GM21423 (cell line): Measurements from ENCODE around the gene CYREN.
A peak's percentile ranks its signal among the peaks of the same experiment; 100 is the strongest.

Source experiments
- ATAC-seq: cut with Tn5 transposase; IDR thresholded peaks from one replicate; pipeline ENCODE4 v1.9.1; 2021; ENCODE audit warnings: mild to moderate bottlenecking, moderate library complexity; ENCODE audit not compliant: unreplicated experiment

The CYREN gene

GRCh38 chr7:135197906-135198655, 27.6 kb upstream of the CYREN start:
- ATAC-seq: no peak

DNA sequence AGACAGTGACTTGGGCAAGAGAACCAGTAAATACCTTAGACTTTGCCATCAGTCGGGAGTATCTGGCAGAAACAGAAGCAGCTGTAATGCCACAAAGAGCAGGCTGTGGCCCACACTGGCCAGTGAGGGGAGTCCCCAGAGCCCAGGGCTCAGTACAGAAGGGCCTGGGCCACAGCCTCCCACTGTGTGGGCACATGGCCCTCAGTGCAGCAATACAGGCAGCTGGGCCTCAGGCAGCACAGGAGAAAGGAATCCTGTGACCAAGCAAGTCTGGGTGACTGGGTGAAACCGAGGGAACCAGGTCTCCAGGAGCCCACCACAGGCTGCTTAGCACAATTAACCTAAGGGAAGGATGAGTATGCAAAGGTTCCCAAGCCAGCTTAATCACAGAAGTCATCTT, 26.8 kb upstream of the CYREN start:
- ATAC-seq: no peak

DNA sequence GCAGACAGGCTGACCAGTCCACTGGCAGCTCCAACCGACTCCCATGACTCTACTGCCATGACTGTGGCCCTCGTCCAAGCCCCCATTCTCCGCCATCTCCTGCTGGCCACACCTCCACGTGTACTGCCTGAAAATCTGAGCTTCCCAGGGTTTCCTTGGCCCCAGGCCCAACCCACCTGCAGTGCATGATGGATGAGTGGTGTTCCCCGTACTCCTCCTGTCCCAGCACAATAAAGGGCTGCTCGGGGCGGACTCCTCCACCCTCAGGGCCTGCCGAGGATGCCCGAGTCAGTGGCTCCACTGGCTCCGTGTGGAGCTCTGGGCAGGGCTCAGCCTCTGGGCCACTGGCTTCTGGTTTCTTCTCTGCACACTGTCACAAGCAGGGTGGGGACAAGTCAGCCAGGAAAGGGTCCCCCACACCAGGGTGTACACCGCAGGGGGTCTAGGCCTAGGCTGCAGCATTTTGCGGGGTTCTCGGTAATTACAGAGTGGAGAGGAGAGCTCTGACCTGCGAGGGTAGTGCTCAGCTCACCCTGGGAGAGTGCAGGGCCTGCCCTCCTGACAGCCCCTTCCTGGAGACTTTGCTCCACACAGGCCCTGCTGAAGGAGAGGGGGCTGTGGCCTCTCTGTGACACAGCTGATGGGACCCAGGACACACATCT, 25.6 kb upstream of the CYREN start:
- ATAC-seq: no peak

- ATAC-seq: no peak
Observed at GRCh38 chr7:135195156-135195555, 24.6 kb upstream of the CYREN start.

DNA sequence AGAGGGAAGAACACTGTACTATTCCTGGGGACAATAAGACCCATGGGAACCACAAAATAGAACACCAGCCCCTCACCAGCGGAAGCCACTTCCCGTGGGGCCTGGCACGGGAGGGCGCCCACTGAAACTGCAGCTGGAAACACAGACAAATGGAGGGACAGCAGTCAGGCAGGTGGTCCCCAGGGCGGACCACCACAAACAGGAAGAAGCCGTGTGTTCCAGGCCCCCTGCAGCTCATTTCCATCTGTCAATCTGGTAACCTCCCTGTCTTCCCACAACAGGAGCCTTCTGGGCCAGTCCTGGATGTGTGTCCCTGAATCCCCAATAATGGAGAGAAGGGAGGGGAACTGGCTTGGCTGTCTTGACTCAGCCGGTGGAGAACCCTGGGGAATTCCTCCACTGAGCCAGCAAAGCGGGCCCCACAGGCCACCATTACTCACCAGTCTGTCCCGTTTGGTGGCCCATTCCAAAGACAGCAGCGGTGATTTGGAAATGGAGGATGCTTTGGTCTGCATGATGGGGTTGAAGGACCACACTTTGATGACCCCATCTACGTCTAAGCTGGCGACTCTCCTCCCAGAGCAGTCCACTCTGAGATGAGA, 24.1 kb upstream of the CYREN start:
- ATAC-seq: no peak

GRCh38 chr7:135193615-135194081, 23.1 kb upstream of the CYREN start:
- no peak for ATAC-seq

DNA sequence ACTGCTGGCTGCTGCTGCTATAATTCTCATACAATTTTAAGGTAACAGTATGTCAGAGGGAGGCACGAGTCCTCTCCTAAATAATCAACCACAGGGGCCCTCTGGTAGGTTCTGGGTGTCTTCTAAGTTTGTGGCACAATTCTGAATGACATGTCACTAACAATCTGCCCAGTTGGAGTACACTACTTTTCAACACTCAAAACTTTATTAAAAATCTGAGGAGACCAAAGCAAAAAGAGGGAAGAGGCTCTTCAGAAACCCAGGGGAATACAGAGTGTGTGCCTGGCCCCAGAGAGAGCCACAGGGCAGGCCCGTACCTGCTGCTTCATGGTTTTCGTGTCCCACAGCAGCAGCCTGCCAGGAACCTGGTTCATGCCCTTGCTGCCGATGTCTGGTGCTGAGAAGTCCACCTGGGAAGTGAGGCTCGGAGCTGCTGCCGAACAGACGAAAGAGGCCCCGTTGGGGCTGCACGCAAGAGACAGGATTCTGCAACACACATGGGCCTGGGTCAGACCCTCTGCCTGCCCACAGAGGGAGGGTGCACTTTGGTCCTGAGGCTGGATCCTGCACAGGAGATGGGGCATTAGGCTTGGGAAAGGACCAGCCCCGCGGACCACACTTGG, 22.5 kb upstream of the CYREN start:
- ATAC-seq: no peak

- no peak for ATAC-seq
Observed at GRCh38 chr7:135190703-135191102, 20.2 kb upstream of the CYREN start.

DNA sequence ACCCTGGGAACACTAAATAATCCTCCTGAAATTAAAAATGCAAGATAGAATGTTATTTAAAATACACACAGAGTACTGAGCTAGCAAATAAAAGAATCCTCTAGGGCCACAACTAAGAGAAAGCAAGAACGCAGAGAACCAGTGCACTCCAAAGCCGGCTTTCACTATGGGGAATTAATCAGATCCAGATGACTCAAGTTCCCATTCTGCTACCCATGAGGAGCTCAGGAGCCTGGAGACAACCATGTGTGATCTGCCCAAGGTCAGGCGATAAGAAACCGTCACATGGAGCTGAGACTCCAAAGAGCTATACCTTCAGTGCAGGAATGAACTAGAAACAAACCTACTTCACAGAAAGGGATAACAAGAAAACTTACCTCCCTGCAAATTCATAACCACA, 19.5 kb upstream of the CYREN start:
- no peak for ATAC-seq

GRCh38 chr7:135189221-135189662, 18.7 kb upstream of the CYREN start:
- ATAC-seq: no peak

DNA sequence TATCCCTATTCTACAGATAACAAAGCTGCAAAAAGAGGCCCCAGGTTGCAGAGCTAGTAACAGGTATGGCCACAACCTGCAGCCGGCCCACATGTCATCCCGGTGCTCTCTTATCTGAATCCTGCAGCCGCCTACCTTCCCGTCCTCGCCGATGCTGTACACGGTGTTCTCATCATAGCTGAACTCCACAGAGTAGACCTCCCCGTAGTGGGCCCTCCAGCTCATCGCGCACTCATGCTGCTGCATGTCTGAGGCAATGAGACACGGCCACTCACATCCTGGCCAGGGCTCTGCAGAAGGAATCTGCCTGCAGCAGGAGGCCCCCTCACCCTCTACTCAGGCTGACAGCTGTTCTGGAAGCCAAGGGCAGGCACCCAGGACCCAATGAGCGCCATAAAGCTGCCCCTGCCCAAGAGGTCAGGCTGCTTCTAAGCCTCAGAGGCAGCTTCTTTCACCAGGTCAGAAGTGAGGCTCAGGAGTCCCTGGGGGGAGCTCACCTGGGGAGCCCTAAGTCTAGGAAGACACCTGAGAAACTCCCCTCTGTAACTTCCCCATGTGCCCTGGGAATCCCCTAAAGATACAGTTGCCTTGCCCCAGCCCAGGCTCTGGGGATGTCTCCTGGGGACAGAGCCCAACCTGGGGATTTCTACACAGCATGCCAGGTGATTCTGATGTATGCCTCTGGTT, 17.9 kb upstream of the CYREN start:
- peak; percentile 42 for ATAC-seq

GRCh38 chr7:135186841-135187253, 16.3 kb upstream of the CYREN start:
- peak; percentile 46 for ATAC-seq

DNA sequence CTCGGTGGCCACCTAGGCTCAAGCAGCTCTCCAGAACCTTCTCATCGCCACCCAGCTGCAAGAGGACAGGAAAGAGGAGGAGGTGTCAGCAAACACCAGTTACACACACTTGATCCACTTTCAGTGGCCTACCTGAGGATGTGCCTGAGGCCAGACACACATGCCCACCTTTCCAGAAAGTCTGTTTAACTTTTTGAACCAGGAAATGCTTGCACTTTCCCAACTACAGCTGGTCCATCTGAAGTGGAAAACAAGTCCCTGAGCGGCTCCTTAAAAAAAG, 15.7 kb upstream of the CYREN start:
- ATAC-seq: no peak

GRCh38 chr7:135185471-135186260, 15.2 kb upstream of the CYREN start:
- ATAC-seq: no peak

DNA sequence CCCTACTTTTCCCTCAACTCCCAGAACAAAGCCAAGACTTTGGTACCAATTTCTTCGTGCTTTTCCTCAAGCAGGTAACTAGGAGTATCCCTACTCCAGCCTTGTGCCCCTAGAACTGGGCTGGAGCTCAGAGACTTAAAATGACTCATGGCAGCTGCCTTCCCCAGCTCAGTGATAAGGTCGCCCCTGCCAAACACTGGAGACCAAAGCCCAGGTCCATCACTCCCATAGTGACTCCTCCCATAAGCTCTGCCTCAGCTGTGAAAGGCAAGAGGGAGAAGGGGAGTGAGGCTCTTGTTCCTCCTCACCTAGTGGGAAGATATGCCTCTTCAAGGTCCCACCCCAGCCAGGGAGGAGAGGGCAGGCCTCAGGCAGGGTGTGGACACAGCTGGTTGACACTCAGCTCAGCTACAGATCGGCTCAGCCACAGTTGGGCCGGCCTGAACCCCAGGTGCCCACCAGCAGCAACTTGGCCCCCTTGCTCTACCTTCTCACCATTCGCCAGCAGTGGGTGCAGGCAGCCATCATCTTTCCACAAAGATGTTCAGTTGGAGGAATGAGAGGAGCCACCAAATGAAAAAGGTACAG, 13.8 kb upstream of the CYREN start:
- no peak for ATAC-seq

DNA sequence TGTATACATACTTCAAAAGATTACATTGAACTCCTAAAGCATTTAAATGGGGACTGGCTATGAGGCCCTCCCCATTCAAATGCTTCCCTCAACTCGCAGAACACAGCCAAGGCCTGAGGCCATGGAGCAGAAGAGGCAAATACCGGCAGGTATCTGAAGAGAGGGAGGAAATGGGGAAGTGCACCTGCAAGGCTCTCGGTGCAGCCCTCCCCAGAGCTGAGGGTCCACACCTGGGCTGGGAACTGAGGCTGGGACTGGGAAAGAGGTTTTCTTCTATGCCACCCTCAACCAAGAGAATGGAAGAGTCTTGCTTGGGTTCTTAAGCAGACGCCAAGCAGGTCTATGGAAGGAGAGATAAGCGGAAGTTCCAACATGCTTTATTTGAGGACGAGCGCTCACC, 13.0 kb upstream of the CYREN start:
- no peak for ATAC-seq

GRCh38 chr7:135181929-135182678, 11.6 kb upstream of the CYREN start:
- no peak for ATAC-seq

DNA sequence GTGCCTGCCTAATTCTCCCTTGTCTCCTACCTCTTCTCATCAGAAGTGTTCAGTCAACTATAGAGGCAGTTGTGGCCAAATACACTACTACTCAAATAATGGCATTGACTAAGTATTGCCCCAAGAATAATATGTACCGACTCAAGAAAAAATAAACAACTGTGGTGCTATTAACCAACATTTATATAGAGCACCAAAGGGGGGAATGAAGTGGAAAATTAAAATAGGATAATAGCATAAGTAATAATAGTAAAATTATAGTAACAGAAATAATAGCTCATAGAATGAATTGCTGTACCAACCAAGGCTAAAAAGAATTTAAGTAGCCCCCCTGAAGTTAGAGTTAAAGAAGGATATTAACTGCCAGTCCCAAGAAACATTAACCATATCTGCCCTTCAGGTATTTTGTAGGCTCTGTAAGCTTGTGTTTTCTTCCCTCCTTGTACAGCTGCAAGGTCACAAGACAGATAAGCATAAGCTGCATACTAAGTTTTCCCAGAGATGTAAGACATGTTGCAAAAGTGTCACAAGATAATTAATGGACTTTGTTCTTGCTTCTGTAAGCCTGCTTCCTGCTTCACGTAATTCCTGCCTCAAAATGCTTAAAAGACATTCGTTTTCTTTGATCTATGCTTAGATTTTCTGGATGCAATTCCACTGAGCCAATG, 10.9 kb upstream of the CYREN start:
- no peak for ATAC-seq

DNA sequence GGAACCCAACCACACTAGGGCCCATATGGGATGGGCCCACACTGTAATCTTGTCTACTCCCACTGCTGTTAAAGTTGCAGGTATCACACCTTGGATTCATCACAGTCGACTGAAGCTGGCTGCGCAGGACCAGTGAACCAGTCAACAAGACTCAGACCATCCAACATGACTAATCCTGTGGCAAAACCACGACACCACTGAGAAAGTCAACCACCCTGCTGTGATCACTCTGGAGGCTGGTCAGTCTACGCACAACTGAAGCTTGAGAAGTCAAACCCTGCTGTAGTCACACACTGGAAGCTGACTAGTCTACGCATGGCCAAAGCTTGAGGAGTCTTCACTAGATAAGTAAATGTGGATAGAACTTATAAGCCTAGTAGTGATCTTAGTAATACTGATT, 9.6 kb upstream of the CYREN start:
- peak; percentile 51 for ATAC-seq
